GM12878 (cell line): ENCODE data around the gene PPP2R3B.

ENCODE experiments used
- EGR1 ChIP-seq, 2 experiments: IDR thresholded peaks; 1 replicate in 1 of 2; 2 replicates in 1 of 2; pipeline ENCODE4 v1.6.1; 2011 to 2012; ENCODE audit warnings: low read depth in 2 of 2, low read length in 2 of 2, borderline replicate concordance in 1 of 2, mild to moderate bottlenecking in 1 of 2, moderate library complexity in 1 of 2
- EP300 ChIP-seq, 2 experiments: fragments of 150-350 bp in 1 of 2; IDR thresholded peaks; 2 replicates each; pipeline ENCODE4 v1.6.1; 2011 to 2012; ENCODE audit warnings: low read depth in 2 of 2, low read length in 2 of 2, borderline replicate concordance in 1 of 2, improper control_type of control experiment in 1 of 2, inconsistent platforms in 1 of 2; ENCODE audit not compliant: control insufficient read depth in 1 of 2
- MYC ChIP-seq: IDR thresholded peaks from 2 replicates; pipeline ENCODE4 v1.6.1; 2011; ENCODE audit warnings: mild to moderate bottlenecking, low read length, moderate library complexity, inconsistent platforms; ENCODE audit not compliant: insufficient read depth, insufficient replicate concordance, insufficient read length, severe bottlenecking
- POLR2AphosphoS2 ChIP-seq: IDR thresholded peaks from 2 replicates; pipeline ENCODE4 v1.6.1; 2011; ENCODE audit warnings: low read depth, mild to moderate bottlenecking, low read length, improper control_type of control experiment, moderate library complexity
- RB1 ChIP-seq: fragments of 450-650 bp; formaldehyde crosslinking; IDR thresholded peaks from 2 replicates; pipeline ENCODE4 v1.6.1; 2017; ENCODE audit warnings: mild to moderate bottlenecking, borderline replicate concordance
- SIN3A ChIP-seq: IDR thresholded peaks from 2 replicates; pipeline ENCODE4 v1.6.1; 2012; ENCODE audit warnings: low read depth, low read length, improper control_type of control experiment
- TAF1 ChIP-seq: IDR thresholded peaks from 2 replicates; pipeline ENCODE4 v1.6.1; 2011; ENCODE audit warnings: mild to moderate bottlenecking, low read depth, low read length, borderline replicate concordance
- TF ChIP-seq, protein P1 (sequence below), 3 experiments: IDR thresholded peaks in 2 of 3; conservative IDR thresholded peaks in 1 of 3; 2 replicates each; pipeline ENCODE4 v1.5.1; 2011; ENCODE audit warnings: low read depth in 3 of 3, low read length in 3 of 3, mild to moderate bottlenecking in 3 of 3, control low read depth in 2 of 3, moderate library complexity in 2 of 3, inconsistent platforms in 1 of 3, mixed read lengths in 1 of 3; ENCODE audit not compliant: control insufficient read depth in 2 of 3, insufficient read depth in 1 of 3; ENCODE audit errors: extremely low read depth in 1 of 3

DNA sequence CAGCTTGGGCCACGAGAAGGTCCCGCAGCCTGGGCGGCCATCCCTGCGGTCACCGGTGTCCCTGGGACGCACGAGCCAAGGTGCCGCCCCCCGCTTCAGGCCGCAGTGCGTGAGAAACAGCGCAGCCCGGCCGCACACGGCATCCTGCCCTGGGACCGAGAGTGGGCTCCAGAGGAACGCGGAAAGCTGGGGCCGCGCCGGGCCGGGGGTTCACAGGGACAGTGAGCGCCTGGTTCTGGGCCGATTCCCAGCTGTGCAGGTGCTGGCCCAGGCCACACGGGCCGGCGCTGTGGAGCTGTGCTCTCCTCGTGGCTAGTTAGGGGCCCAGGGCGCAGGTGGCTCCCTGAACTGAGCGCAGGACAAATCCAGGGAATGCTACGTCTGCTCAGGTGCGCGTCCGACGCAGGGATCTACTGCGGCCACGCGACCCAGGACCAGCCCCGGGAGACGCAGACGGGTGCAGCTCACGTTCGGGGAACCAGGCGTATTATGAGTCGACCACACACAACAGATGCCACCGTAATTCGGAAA, 42.3 kb downstream of the PPP2R3B start:
- TF ChIP-seq EGR1 (IDR thresholded peaks at IDR 0.05; ENCODE audit: borderline replicate concordance in 1 of 2, low read depth in 2 of 2, low read length in 2 of 2) (no peak), EP300 (IDR thresholded peaks at IDR 0.05; ENCODE audit: borderline replicate concordance in 1 of 2, control insufficient read depth in 1 of 2, low read depth in 2 of 2, low read length in 2 of 2) (no peak), SIN3A (no peak), TAF1 (no peak), POLR2AphosphoS2 (no peak), MYC (no peak), RB1 (no peak)
- TF ChIP-seq, protein P1, sequence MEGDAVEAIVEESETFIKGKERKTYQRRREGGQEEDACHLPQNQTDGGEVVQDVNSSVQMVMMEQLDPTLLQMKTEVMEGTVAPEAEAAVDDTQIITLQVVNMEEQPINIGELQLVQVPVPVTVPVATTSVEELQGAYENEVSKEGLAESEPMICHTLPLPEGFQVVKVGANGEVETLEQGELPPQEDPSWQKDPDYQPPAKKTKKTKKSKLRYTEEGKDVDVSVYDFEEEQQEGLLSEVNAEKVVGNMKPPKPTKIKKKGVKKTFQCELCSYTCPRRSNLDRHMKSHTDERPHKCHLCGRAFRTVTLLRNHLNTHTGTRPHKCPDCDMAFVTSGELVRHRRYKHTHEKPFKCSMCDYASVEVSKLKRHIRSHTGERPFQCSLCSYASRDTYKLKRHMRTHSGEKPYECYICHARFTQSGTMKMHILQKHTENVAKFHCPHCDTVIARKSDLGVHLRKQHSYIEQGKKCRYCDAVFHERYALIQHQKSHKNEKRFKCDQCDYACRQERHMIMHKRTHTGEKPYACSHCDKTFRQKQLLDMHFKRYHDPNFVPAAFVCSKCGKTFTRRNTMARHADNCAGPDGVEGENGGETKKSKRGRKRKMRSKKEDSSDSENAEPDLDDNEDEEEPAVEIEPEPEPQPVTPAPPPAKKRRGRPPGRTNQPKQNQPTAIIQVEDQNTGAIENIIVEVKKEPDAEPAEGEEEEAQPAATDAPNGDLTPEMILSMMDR (IDR thresholded peaks at IDR 0.05 in 2 of 3, conservative IDR thresholded peaks at IDR 0.05 in 1 of 3; ENCODE audit: control insufficient read depth in 2 of 3, extremely low read depth in 1 of 3, insufficient read depth in 1 of 3, low read depth in 3 of 3, low read length in 3 of 3): no peak
